NCI-H2196 treated with DMSO at 0.1 percent for 48 hours (cell line): ENCODE measurements around the gene PHLPP1.
"Not testable (repeated sequence)": the region's sequence is repeated elsewhere in the genome, so short reads cannot be mapped to it uniquely, and the experiment has no call there.

Experiments used
- DNase-seq: peaks from one replicate; lab custom pipeline; 2025; ENCODE audit not compliant: unreplicated experiment; lab: John Stamatoyannopoulos, UW

Gene PHLPP1

DNA sequence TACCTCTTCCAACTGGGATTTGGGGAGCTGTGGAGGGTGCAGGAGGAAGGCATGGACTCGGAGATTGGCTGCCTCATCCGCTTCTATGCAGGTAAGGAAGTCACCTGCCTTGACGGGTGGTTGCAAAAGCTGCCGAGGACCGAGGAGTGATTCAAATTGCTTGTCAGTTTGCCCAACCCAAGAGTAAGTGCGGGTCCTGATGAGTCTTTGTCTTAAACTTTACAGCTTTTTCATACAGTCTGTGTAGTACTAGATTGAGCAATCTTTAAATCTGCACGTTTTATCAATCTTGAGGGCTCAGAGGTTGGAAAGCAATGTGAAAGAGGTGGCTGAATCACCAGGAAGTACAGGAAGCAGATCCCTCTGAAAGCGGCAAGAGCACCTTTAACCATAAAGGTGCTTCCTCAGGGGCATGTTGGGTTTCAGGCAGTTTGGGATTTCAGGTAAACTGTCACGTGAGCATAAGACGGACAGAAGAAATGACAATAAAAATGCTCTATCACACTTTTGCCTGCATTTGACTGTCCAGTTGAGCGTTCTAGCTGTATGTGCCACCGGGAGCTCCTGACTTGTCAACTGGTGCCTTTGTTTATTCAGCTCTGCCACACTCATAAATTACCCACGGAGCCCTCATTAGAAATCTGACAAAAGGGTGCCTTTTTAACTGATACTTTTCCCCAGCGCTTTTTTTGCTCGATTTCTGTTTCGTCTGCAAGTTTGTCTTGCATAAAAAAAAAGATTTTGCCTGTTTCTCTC is 2.0 kb downstream of the PHLPP1 start:
- no peak for DNase-seq

- no peak for DNase-seq
Observed at GRCh38 chr18:62717925-62718800, 2.8 kb downstream of the PHLPP1 start.

- no peak for DNase-seq
Observed at GRCh38 chr18:62720048-62720447, 4.7 kb downstream of the PHLPP1 start.

DNA sequence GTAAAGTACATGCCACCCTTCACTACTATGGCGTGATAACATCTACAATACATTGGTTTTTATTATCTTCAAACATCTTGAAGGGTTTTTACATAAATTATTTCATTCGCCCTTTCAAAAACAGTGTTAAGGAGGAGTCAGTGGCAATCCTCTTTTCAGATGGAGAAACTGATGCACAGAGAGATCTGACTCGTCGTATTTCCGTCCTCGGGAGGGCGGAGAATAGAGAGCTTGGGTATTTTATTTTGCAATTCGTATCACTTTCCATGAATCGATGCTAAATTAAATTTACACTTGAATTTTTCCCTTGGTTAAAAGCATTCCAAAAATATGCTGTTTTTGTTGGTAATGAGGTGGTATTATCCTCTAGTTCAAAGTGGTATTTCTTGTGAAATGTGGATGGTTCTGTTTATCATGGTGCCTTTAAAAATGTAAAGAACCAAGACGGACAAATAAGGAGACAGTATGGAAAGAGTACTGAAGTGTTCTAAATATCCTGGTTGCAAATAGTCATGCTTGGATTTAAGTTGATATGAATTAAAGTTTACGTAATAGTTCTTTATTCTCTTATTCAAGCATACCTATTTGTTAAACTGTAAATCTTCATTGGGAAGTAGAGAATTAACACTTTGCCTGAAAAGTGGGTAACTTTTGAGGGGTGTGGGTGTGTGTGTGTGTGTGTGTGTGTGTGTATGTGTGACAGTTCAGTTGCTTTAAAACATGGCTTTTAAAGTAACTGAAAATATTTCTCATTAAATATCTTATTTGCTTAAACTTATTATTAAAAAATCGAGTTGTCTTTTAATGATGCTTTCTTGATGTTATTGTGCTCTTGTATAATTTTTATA is 5.6 kb downstream of the PHLPP1 start:
- DNase-seq = no peak

DNA sequence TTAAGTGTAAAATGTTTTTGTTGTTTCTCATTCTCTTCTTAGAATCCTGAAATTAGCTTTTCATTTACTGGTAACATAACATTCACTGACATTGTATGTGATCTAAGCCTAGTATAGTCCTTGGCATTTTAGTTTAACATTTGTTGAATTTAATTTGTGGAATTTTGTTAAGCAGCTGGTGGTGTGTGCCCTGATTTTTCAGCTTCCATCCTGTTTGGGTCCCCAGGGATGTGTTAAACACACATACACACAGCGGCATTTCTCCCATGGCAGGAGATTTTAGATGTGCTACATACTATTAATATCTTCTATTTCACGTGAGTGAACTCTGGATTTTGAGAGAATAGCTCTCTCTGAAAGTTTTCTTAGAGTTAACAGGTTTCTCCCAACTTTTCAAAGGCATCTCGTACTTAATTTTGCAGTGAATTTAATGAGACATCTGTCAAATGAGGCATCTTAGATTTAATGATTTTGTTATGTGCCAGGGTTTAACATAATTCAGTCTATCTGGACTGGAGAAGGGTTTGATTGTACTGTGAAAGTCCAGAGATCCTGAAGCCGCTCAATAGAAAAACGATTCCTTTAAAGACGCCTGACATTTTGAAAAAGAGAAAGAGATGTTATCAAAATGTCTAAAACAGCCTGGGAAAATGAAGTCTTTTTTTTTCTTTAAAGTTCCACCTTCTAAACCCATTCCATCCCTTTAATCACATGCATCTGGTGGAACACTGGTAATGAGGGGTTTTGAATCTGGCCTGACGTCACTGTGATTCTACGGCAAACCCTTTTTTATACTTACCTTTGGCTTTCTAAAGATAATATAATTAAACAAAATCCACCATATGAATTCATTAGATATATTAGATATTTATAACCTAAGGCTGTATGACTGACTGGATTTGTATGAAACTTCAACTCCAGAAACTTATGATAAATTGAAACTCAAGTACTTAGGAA is 6.8 kb downstream of the PHLPP1 start:
- no peak for DNase-seq

GRCh38 chr18:62723666-62724281 is 8.4 kb downstream of the PHLPP1 start:
- DNase-seq = no peak

- DNase-seq = no peak
Observed at GRCh38 chr18:62725896-62726295, 10.6 kb downstream of the PHLPP1 start.

DNA sequence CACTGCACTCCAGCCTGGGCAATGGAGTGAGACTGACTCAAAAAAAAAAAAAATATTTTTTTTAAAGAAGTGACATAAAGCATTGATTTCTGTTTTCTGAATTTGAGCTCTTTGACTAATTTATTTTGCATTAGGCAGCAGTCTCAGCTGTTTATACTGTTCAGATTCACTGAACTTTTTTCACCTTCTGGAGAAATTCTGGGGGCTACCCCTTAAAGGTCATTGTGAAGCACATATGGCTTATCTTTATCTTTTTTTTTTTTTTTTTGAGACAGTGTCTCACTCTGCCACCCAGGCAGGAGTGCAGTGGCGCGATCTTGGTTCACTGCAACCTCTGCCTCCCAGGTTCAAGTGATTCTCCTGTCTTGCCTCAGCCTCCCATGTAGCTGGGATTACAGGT is 12.9 kb downstream of the PHLPP1 start:
- no peak for DNase-seq

- DNase-seq = no peak
Observed at GRCh38 chr18:62729487-62730386, 14.4 kb downstream of the PHLPP1 start.

DNA sequence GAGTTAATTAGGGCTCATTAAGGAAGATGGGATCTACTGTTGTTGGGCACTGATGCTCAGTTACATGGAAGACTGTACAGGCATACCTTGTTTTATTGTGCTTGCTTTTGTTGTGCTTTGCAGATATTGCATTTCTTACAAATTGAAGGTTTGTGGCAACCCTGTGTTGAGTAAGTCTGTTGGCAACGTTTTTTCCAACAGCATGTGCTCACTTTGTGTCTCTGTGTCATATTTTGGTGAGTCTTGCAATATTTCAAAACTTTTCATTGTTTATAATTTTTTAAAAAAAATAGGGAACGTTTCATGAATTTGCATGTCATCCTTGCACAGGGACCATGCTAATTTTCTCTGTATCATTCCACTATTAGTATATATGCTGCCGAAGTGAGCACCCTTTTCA is 15.6 kb downstream of the PHLPP1 start:
- no peak for DNase-seq

DNA sequence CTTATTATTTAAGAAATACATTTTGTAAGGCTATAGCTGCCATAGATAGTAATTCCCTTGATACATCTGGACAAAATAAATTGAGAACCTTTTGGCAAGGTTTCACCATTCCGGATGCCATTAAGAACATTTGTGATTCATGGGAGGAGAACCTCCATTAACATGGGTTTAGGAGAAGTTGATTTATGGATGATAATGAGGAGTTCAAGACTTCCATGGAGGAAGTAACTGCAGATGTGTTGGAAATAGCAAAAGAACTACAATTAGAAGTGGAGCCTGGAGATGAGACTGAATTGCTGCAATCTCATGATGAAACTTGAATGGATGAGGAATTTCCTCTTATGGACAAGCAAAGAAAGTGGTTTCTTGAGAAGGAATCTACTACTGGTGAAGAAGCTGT is 17.3 kb downstream of the PHLPP1 start:
- no peak for DNase-seq

DNA sequence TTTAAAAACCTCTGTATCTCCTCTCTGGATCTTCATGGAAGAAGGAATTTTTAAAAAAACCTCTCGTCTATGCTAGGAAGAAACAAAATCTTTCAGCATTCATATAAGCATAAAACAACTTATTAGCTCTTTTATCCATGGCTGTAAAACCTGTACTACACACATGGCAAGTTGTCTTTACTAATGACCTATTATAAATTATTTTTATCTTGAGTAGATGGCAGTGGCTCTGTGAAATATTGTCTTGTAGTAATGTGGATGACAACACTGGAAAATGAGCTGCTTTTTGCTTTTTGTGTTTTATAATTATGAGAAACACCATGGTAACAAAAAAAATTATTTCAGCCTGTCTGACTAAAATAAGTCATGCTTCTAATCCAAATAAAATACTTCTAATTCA is 18.9 kb downstream of the PHLPP1 start:
- DNase-seq = no peak

GRCh38 chr18:62735387-62735786 is 20.0 kb downstream of the PHLPP1 start:
- DNase-seq = no peak

DNA sequence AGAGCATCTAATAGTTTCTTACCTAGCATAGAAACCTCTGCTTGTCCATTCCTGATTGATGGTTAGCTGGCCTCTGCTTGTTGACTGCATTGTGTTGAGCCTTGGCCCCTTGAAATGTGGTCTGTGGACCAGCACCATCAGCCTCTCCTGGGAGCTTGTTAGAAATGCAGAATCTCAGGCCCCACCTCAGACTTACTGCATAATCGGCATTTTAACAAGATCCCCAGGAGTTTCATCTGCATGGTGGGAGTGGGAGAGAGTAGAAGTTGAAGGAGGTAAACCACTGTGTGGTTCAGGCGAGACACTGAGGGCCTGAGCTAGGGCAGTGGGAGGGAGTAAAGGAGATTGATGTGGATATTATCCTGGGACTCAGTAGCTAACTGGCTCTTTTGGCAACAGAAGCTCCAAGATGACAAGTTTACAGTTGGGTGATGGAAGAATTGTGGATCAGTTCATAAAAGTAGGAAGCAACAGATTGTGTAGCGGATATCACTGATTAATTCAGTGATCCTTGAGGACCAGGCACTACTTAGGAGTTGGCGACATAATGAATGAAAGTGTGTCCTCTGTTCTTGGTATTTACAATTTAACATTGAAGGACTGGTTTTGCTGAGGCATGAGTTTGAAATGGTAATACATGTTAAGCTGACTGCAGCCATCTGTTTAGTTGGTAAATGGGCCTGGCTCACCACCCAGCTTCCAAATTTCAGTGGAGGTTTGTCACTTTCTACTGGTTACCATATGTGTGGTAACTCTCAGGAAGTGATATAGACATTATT is 20.9 kb downstream of the PHLPP1 start:
- DNase-seq = no peak

DNA sequence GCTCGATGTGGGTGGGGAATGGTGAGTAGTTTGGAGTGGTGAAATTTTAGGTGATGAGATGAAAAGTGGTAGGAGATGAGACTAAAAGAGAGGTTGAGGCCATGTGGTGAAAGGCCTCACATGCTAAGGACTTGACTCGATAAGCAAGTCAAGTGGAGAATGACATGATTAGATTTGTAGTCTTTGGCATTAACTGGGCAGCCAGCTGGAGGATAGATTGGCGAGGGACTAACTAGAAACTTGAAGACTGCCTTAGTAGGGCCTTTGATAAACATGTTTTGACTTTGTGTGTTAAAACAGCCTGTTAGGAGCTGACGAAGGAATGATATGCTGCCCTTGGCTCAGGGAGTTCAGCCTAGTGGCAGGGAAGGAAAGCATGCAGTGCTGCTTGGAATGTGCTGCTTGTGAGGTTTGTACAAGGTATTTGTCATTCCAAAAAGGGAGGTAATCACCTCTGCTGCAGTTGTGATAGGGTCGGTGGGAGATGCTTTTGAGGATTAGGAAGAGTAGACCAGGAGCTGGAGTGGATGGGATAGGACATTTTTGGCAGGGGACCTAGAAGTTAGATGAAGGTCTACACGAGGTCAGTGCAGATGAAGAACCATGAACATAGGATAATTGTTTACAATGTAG is 22.0 kb downstream of the PHLPP1 start:
- no peak for DNase-seq

DNA sequence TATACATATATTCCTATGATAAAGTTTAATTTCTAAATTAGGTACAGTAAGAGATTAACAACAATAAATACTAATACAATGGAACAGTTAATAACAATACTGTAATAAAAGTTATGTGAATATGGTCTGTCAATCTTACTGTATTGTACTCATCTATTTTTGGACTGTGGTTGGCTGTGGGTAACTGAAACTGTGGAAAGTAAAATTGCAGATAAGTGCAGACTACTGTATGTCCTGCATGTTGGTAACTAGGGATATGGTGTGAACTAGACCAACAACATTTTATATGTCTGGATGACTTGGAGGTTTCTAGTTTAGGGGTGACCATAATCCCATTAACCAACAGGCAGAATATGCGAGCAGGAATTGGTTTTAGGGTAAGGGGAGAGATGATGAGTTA is 23.3 kb downstream of the PHLPP1 start:
- DNase-seq = no peak

GRCh38 chr18:62739911-62740310 is 24.6 kb downstream of the PHLPP1 start:
- no peak for DNase-seq

- not testable (repeated sequence) for DNase-seq
Observed at GRCh38 chr18:62740650-62741049, 25.3 kb downstream of the PHLPP1 start.
